WTC11 (cell line): ENCODE data around the gene FREM1. TPM values are rescaled to one million over a fixed set of nuclear protein-coding genes. Genes with fewer than 3 reads are reported as not detected.

Experiments
- ATAC-seq: fragments of 200-7000 bp; cut with Tn5 transposase; 2 replicates; pipeline ENCODE4 v1.10.0; 2021; ENCODE audit warnings: mild to moderate bottlenecking, moderate library complexity
- CTCF ChIA-PET: fragments of 300-600 bp; sonication (Branson Sonifier 250); formaldehyde crosslinking; loops from one replicate; lab custom pipeline; 2021; ENCODE audit warnings: antibody characterized with exemption; lab: Charles Lee
- POLR2A ChIA-PET: fragments of 350-600 bp; sonication (Branson Sonifier 250); formaldehyde crosslinking; loops from one replicate; lab custom pipeline; 2021; ENCODE audit warnings: antibody characterized with exemption; lab: Charles Lee
- DNase-seq: peaks from one replicate; pipeline ENCODE4 v3.0.0; 2021; ENCODE audit warnings: low spot score
- H3K27ac Mint-ChIP-seq: 2 replicates; pipeline ENCODE4 v1.8.0; 2021; ENCODE audit warnings: mixed read lengths
- H3K27me3 Mint-ChIP-seq: 2 replicates; pipeline ENCODE4 v1.8.0; 2021; ENCODE audit warnings: low read depth, mild to moderate bottlenecking, moderate library complexity, mixed read lengths
- H3K36me3 Mint-ChIP-seq: 2 replicates; pipeline ENCODE4 v1.8.0; 2021; ENCODE audit warnings: mixed read lengths
- H3K4me1 Mint-ChIP-seq: 2 replicates; pipeline ENCODE4 v1.8.0; 2022; ENCODE audit warnings: mixed read lengths
- H3K4me3 Mint-ChIP-seq: 2 replicates; pipeline ENCODE4 v1.8.0; 2021; ENCODE audit warnings: mild to moderate bottlenecking, moderate library complexity, mixed read lengths
- H3K9me3 Mint-ChIP-seq: 2 replicates; pipeline ENCODE4 v1.8.0; 2021; ENCODE audit warnings: mixed read lengths
- ATF2 ChIP-seq: sonication (generic); formaldehyde crosslinking; IDR thresholded peaks from 2 replicates; pipeline ENCODE4 v1.8.1; 2022; ENCODE audit warnings: low read depth, missing genetic modification reagents, borderline replicate concordance
- CREM ChIP-seq: sonication (generic); formaldehyde crosslinking; IDR thresholded peaks from 2 replicates; pipeline ENCODE4 v1.8.1; 2022; ENCODE audit warnings: mild to moderate bottlenecking, missing genetic modification reagents, moderate library complexity
- E2F4 ChIP-seq: sonication (generic); formaldehyde crosslinking; IDR thresholded peaks from 2 replicates; pipeline ENCODE4 v1.8.1; 2022; ENCODE audit warnings: low read depth, mild to moderate bottlenecking, moderate library complexity, missing genetic modification reagents, borderline replicate concordance
- FOXK1 ChIP-seq: sonication (generic); formaldehyde crosslinking; IDR thresholded peaks from 2 replicates; pipeline ENCODE4 v1.8.0; 2022; ENCODE audit warnings: mild to moderate bottlenecking, moderate library complexity, missing genetic modification reagents
- JAZF1 ChIP-seq: fragments of 250-450 bp; sonication (Bioruptor Pico); IDR thresholded peaks from 2 replicates; pipeline ENCODE4 v1.9.0; 2021; ENCODE audit warnings: moderate library complexity, mild to moderate bottlenecking, inconsistent platforms
- JUN ChIP-seq: sonication (generic); formaldehyde crosslinking; IDR thresholded peaks from 2 replicates; pipeline ENCODE4 v1.8.0; 2023; ENCODE audit warnings: mild to moderate bottlenecking, missing genetic modification reagents
- MYBL2 ChIP-seq: sonication (generic); formaldehyde crosslinking; IDR thresholded peaks from 2 replicates; pipeline ENCODE4 v1.8.1; 2023; ENCODE audit warnings: mild to moderate bottlenecking, moderate library complexity, missing genetic modification reagents
- NFE2L1 ChIP-seq: sonication (generic); formaldehyde crosslinking; IDR thresholded peaks from 2 replicates; pipeline ENCODE4 v1.8.1; 2023; ENCODE audit warnings: missing genetic modification reagents
- NR3C1 ChIP-seq: sonication (generic); formaldehyde crosslinking; conservative IDR thresholded peaks from 2 replicates; pipeline ENCODE4 v1.8.1; 2023; ENCODE audit warnings: low read depth, mild to moderate bottlenecking, missing genetic modification reagents
- OVOL2 ChIP-seq: fragments of 250-450 bp; sonication (Bioruptor Pico); IDR thresholded peaks from 2 replicates; pipeline ENCODE4 v1.9.0; 2021; ENCODE audit warnings: mild to moderate bottlenecking, borderline replicate concordance
- PRRX2 ChIP-seq: fragments of 250-450 bp; sonication (Bioruptor Pico); IDR thresholded peaks from 2 replicates; pipeline ENCODE4 v1.8.0; 2021; ENCODE audit warnings: mild to moderate bottlenecking
- RELA ChIP-seq: sonication (generic); formaldehyde crosslinking; IDR thresholded peaks from 2 replicates; pipeline ENCODE4 v1.8.1; 2022; ENCODE audit warnings: missing genetic modification reagents, mild to moderate bottlenecking, borderline replicate concordance
- TEAD1 ChIP-seq: sonication (generic); formaldehyde crosslinking; IDR thresholded peaks from 2 replicates; pipeline ENCODE4 v1.8.0; 2022; ENCODE audit warnings: mild to moderate bottlenecking, missing genetic modification reagents
- TP53 ChIP-seq: sonication (generic); formaldehyde crosslinking; IDR thresholded peaks from 2 replicates; pipeline ENCODE4 v1.8.1; 2023; ENCODE audit warnings: mild to moderate bottlenecking, missing genetic modification reagents
- USF2 ChIP-seq: sonication (generic); formaldehyde crosslinking; IDR thresholded peaks from 2 replicates; pipeline ENCODE4 v1.8.1; 2023; ENCODE audit warnings: mild to moderate bottlenecking, missing genetic modification reagents, moderate library complexity
- ZBTB43 ChIP-seq: sonication (generic); formaldehyde crosslinking; IDR thresholded peaks from 2 replicates; pipeline ENCODE4 v1.8.1; 2023; ENCODE audit warnings: mild to moderate bottlenecking, missing genetic modification reagents
- ZNF396 ChIP-seq: fragments of 250-450 bp; sonication (Bioruptor Pico); IDR thresholded peaks from 2 replicates; pipeline ENCODE4 v1.8.0; 2021; ENCODE audit warnings: mild to moderate bottlenecking, moderate library complexity, borderline replicate concordance
- ZNF423 ChIP-seq: fragments of 250-450 bp; sonication (Bioruptor Pico); IDR thresholded peaks from 2 replicates; pipeline ENCODE4 v2.1.2; 2022; ENCODE audit warnings: mild to moderate bottlenecking, moderate library complexity
- total RNA-seq: library from RNA; stranded (reverse); gene quantifications from 3 replicates; pipeline ENCODE4 v1.2.3, GENCODE V29; 2021
- TF ChIP-seq, protein P1 (sequence below): sonication (generic); formaldehyde crosslinking; IDR thresholded peaks from 2 replicates; pipeline ENCODE4 v1.8.1; 2022; ENCODE audit warnings: mild to moderate bottlenecking, moderate library complexity, missing genetic modification reagents
- TF ChIP-seq, protein P2 (sequence below): sonication (generic); formaldehyde crosslinking; IDR thresholded peaks from 2 replicates; pipeline ENCODE4 v1.8.0; 2022; ENCODE audit warnings: mild to moderate bottlenecking, missing genetic modification reagents
- TF ChIP-seq, protein P3 (sequence below): sonication (generic); formaldehyde crosslinking; IDR thresholded peaks from 2 replicates; pipeline ENCODE4 v1.8.0; 2022; ENCODE audit warnings: mild to moderate bottlenecking, missing genetic modification reagents
- TF ChIP-seq, protein P4 (sequence below): sonication (generic); formaldehyde crosslinking; IDR thresholded peaks from 2 replicates; pipeline ENCODE4 v1.8.1; 2022; ENCODE audit warnings: mild to moderate bottlenecking, missing genetic modification reagents, moderate library complexity, borderline replicate concordance
- TF ChIP-seq, protein P5 (sequence below): sonication (generic); formaldehyde crosslinking; IDR thresholded peaks from 2 replicates; pipeline ENCODE4 v1.8.1; 2023; ENCODE audit warnings: mild to moderate bottlenecking, missing genetic modification reagents, moderate library complexity

Gene FREM1
- total RNA-seq, 1 experiment from 2014 or later, result 2.8 TPM

DNA sequence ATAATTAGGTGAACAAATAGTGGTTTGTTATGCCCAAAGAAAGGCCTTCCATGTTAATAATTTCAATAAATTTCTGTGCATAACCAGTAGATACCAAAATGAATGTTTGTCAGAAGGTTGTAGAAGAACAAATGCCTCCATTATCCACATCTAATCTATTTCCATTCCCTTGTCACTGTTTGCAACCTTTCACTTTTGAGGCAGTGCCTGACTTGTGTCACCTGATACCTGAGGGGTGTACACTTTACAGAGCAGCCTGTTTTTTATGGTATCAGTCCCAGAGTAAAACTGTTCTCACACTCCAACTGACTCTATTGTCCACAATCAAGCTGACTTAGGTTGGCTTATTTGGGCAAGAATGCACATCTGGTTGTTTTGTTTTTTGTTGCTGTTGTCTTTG lies 40.1 kb downstream of the FREM1 start:
- ATAC-seq (no peak), DNase-seq (no peak)
- Mint-ChIP-seq H3K4me3 (no peak overlapping the region), H3K36me3 (peaks cover 3% of the 10 kb centered on the region; the same call in 1 of the 2 replicates), H3K9me3 (peaks cover 23% of the 10 kb centered on the region), H3K27me3 (no peaks in the 10 kb centered on the region), H3K27ac (no peak overlapping the region), H3K4me1 (no peaks in the 10 kb centered on the region)
- CTCF ChIA-PET, result no interaction called here
- POLR2A ChIA-PET, result no interaction called here
- TF ChIP-seq RELA, result no peak
- TF ChIP-seq, protein P1, sequence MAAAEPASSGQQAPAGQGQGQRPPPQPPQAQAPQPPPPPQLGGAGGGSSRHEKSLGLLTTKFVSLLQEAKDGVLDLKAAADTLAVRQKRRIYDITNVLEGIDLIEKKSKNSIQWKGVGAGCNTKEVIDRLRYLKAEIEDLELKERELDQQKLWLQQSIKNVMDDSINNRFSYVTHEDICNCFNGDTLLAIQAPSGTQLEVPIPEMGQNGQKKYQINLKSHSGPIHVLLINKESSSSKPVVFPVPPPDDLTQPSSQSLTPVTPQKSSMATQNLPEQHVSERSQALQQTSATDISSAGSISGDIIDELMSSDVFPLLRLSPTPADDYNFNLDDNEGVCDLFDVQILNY, result no peak
- TF ChIP-seq NR3C1 (CRISPR knock-in tag), result no peak
- no peak for TF ChIP-seq USF2 (CRISPR knock-in tag)
- TF ChIP-seq MYBL2, result no peak
- TF ChIP-seq ZNF423, result no peak

GRCh38 chr9:14869671-14870070 lies 40.6 kb downstream of the FREM1 start:
- POLR2A ChIA-PET, result no interaction called here
- ATAC-seq (no peak), DNase-seq (no peak)
- Mint-ChIP-seq H3K4me1 (no peaks in the 10 kb centered on the region), H3K36me3 (no peaks in the 10 kb centered on the region), H3K27ac (no peak overlapping the region), H3K27me3 (no peaks in the 10 kb centered on the region), H3K4me3 (no peak overlapping the region), H3K9me3 (peaks cover 19% of the 10 kb centered on the region)
- TF ChIP-seq, protein P2, sequence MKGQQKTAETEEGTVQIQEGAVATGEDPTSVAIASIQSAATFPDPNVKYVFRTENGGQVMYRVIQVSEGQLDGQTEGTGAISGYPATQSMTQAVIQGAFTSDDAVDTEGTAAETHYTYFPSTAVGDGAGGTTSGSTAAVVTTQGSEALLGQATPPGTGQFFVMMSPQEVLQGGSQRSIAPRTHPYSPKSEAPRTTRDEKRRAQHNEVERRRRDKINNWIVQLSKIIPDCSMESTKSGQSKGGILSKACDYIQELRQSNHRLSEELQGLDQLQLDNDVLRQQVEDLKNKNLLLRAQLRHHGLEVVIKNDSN (CRISPR knock-in tag), result no peak
- TF ChIP-seq ATF2 (CRISPR knock-in tag) (no peak), ZNF423 (no peak), RELA (no peak), ZNF396 (CRISPR knock-in tag) (no peak), NR3C1 (CRISPR knock-in tag) (no peak), PRRX2 (CRISPR knock-in tag) (no peak), TEAD1 (CRISPR knock-in tag) (no peak), E2F4 (CRISPR knock-in tag) (no peak), CREM (CRISPR knock-in tag) (no peak), JAZF1 (CRISPR knock-in tag) (no peak), TP53 (CRISPR knock-in tag) (no peak), ZBTB43 (no peak), JUN (CRISPR knock-in tag) (no peak), FOXK1 (CRISPR knock-in tag) (no peak), OVOL2 (CRISPR knock-in tag) (no peak), NFE2L1 (CRISPR knock-in tag) (no peak)
- TF ChIP-seq, protein P3, sequence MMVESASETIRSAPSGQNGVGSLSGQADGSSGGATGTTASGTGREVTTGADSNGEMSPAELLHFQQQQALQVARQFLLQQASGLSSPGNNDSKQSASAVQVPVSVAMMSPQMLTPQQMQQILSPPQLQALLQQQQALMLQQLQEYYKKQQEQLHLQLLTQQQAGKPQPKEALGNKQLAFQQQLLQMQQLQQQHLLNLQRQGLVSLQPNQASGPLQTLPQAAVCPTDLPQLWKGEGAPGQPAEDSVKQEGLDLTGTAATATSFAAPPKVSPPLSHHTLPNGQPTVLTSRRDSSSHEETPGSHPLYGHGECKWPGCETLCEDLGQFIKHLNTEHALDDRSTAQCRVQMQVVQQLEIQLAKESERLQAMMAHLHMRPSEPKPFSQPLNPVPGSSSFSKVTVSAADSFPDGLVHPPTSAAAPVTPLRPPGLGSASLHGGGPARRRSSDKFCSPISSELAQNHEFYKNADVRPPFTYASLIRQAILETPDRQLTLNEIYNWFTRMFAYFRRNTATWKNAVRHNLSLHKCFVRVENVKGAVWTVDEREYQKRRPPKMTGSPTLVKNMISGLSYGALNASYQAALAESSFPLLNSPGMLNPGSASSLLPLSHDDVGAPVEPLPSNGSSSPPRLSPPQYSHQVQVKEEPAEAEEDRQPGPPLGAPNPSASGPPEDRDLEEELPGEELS (CRISPR knock-in tag), result no peak
- TF ChIP-seq, protein P4, sequence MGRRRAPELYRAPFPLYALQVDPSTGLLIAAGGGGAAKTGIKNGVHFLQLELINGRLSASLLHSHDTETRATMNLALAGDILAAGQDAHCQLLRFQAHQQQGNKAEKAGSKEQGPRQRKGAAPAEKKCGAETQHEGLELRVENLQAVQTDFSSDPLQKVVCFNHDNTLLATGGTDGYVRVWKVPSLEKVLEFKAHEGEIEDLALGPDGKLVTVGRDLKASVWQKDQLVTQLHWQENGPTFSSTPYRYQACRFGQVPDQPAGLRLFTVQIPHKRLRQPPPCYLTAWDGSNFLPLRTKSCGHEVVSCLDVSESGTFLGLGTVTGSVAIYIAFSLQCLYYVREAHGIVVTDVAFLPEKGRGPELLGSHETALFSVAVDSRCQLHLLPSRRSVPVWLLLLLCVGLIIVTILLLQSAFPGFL (CRISPR knock-in tag), result no peak
- TF ChIP-seq, protein P5, sequence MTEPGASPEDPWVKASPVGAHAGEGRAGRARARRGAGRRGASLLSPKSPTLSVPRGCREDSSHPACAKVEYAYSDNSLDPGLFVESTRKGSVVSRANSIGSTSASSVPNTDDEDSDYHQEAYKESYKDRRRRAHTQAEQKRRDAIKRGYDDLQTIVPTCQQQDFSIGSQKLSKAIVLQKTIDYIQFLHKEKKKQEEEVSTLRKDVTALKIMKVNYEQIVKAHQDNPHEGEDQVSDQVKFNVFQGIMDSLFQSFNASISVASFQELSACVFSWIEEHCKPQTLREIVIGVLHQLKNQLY (CRISPR knock-in tag), result no peak
- CTCF ChIA-PET, result no interaction called here
